Body of pancreas (tissue), 4 donors: Measurements from ENCODE around the gene SYNE3.

Experiments
- POLR2A ChIP-seq, 3 donors: fragments of 450-650 bp; IDR thresholded peaks; one replicate each; pipeline ENCODE4 v1.6.1; 2016; ENCODE audit warnings: antibody characterized with exemption in 3 of 3, mild to moderate bottlenecking in 2 of 3
- TF ChIP-seq, protein P1 (sequence below), 7 experiments: fragments of 450-650 bp in 4 of 7; fragments of 200-600 bp in 3 of 7; sonication (generic) in 3 of 7; IDR thresholded peaks; one replicate each; pipeline ENCODE4 v1.5.1; 2016 to 2019; ENCODE audit warnings: antibody characterized with exemption in 7 of 7

GRCh38 chr14:95480887-95481226 is 35.6 kb downstream of the SYNE3 start:
- TF ChIP-seq, protein P1, sequence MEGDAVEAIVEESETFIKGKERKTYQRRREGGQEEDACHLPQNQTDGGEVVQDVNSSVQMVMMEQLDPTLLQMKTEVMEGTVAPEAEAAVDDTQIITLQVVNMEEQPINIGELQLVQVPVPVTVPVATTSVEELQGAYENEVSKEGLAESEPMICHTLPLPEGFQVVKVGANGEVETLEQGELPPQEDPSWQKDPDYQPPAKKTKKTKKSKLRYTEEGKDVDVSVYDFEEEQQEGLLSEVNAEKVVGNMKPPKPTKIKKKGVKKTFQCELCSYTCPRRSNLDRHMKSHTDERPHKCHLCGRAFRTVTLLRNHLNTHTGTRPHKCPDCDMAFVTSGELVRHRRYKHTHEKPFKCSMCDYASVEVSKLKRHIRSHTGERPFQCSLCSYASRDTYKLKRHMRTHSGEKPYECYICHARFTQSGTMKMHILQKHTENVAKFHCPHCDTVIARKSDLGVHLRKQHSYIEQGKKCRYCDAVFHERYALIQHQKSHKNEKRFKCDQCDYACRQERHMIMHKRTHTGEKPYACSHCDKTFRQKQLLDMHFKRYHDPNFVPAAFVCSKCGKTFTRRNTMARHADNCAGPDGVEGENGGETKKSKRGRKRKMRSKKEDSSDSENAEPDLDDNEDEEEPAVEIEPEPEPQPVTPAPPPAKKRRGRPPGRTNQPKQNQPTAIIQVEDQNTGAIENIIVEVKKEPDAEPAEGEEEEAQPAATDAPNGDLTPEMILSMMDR (IDR thresholded peaks at IDR 0.05) = no peak
- no peak for TF ChIP-seq POLR2A (IDR thresholded peaks at IDR 0.05)
